ENCODE results near the gene NDUFS1. TPM values are rescaled to one million over a fixed set of nuclear protein-coding genes. Genes with fewer than 3 reads are reported as not detected.

The NDUFS1 gene
- total and polyA plus RNA-seq, 10 of the 15 experiments (the other 5 are each of a cell fraction or from before 2014, with no cell fraction given): 62.6 to 108 (median 90.4) TPM

- no peak for TF ChIP-seq ZNF687 (IDR thresholded peaks at IDR 0.05)
- TF ChIP-seq KAT2A (conservative IDR thresholded peaks at IDR 0.05; ENCODE audit: control insufficient read depth, low read depth, low read length): no peak
- no peak for TF ChIP-seq SIX5 (IDR thresholded peaks at IDR 0.05; ENCODE audit: low read depth, low read length, severe bottlenecking)
- TF ChIP-seq JUNB (IDR thresholded peaks at IDR 0.05): no peak
- TF ChIP-seq NFYB (IDR thresholded peaks at IDR 0.05; ENCODE audit: insufficient read depth, low read depth, low read length): no peak
- no peak for TF ChIP-seq SMAD1 (IDR thresholded peaks at IDR 0.05; ENCODE audit: low read depth, partially characterized antibody)
Measured at GRCh38 chr2:206086716-206087350, 72.4 kb downstream of the NDUFS1 start (continued).

Measured in GM12878 (cell line).